B cell (primary cell): ENCODE results near the gene IVNS1ABP. TPM values are rescaled to one million over a fixed set of nuclear protein-coding genes. Genes with fewer than 3 reads are reported as not detected.

Source experiments
- ATAC-seq: fragments of 200-7000 bp; cut with Tn5 transposase; one replicate; pipeline ENCODE4 v1.10.0; 2021; ENCODE audit warnings: low read depth, mild to moderate bottlenecking, moderate number of reproducible peaks, moderate library complexity
- CTCF ChIA-PET: fragments of 350-600 bp; sonication (Branson Sonifier 250); formaldehyde crosslinking; loops from one replicate; lab custom pipeline; 2021; ENCODE audit warnings: antibody characterized with exemption, inconsistent platforms; lab: Charles Lee
- POLR2A ChIA-PET: fragments of 350-600 bp; sonication (Branson Sonifier 250); formaldehyde crosslinking; loops from one replicate; lab custom pipeline; 2021; ENCODE audit warnings: antibody characterized with exemption; lab: Charles Lee
- DNase-seq: peaks from one replicate; pipeline ENCODE4 v3.0.0; 2013
- H2AFZ ChIP-seq: 2 replicates; pipeline ENCODE4 v1.6.1; 2012; ENCODE audit warnings: mild to moderate bottlenecking, low read depth, low read length; ENCODE audit not compliant: insufficient read depth, poor library complexity, severe bottlenecking
- H3K27ac ChIP-seq, 2 donors: 1 replicate in 1 of 2; 2 replicates in 1 of 2; pipeline ENCODE4 v1.5.1; 2012 to 2013; ENCODE audit warnings: low read length in 2 of 2, mild to moderate bottlenecking in 2 of 2, moderate library complexity in 1 of 2
- H3K27me3 ChIP-seq, 4 experiments: fragments of 200-600 bp in 1 of 4; sonication (generic) in 1 of 4; replicated peaks in 1 of 4; 1 replicate in 2 of 4; 2 replicates in 2 of 4; pipeline versions ENCODE4 v1.6.1 to v1.7.0; 2013 to 2016; ENCODE audit warnings: low read length in 3 of 4, mild to moderate bottlenecking in 2 of 4, mixed read lengths in 1 of 4, moderate library complexity in 1 of 4; ENCODE audit not compliant: insufficient read depth in 4 of 4, control insufficient read depth in 3 of 4; ENCODE audit errors: control extremely low read depth in 1 of 4
- H3K36me3 ChIP-seq, 2 experiments: replicated peaks in 1 of 2; 1 replicate in 1 of 2; 2 replicates in 1 of 2; pipeline versions ENCODE4 v1.6.1 to v1.7.1; 2013; ENCODE audit warnings: low read length in 1 of 2; ENCODE audit not compliant: insufficient read depth in 2 of 2, control insufficient read depth in 1 of 2; ENCODE audit errors: control extremely low read depth in 1 of 2, extremely low read depth in 1 of 2
- H3K4me1 ChIP-seq, 2 donors: fragments of 200-600 bp in 1 of 2; sonication (generic) in 1 of 2; 1 replicate in 1 of 2; 2 replicates in 1 of 2; pipeline versions ENCODE4 v1.5.1 to v1.6.1; 2013 to 2017; ENCODE audit warnings: low read length in 2 of 2; ENCODE audit not compliant: control insufficient read depth in 2 of 2, insufficient read depth in 2 of 2
- H3K4me2 ChIP-seq: replicated peaks from 2 replicates; pipeline ENCODE3; 2012; ENCODE audit warnings: mild to moderate bottlenecking, low read depth, low read length; ENCODE audit not compliant: poor library complexity, severe bottlenecking
- H3K4me3 ChIP-seq, 5 experiments: fragments of 200-600 bp in 1 of 5; sonication (generic) in 1 of 5; 1 replicate in 3 of 5; 2 replicates in 2 of 5; pipeline versions ENCODE4 v1.5.1 to v1.7.0; 2011 to 2016; ENCODE audit warnings: low read length in 4 of 5, mild to moderate bottlenecking in 4 of 5, low read depth in 2 of 5, control low read depth in 1 of 5, moderate library complexity in 1 of 5; ENCODE audit not compliant: insufficient read depth in 1 of 5; ENCODE audit errors: control extremely low read depth in 1 of 5, extremely low read depth in 1 of 5
- H3K79me2 ChIP-seq: fragments of 200-600 bp; sonication (generic); one replicate; pipeline ENCODE4 v1.6.0; 2016; ENCODE audit warnings: low read length; ENCODE audit not compliant: control insufficient read depth, insufficient read depth
- H3K9ac ChIP-seq: fragments of 200-600 bp; sonication (generic); 2 replicates; pipeline ENCODE4 v1.6.1; 2017; ENCODE audit warnings: mild to moderate bottlenecking, low read length, moderate library complexity
- H3K9me3 ChIP-seq, 3 donors: one replicate each; pipeline versions ENCODE4 v1.6.1 to v1.7.1; 2013; ENCODE audit warnings: low read length in 2 of 3; ENCODE audit not compliant: control insufficient read depth in 2 of 3, insufficient read depth in 1 of 3; ENCODE audit errors: control extremely low read depth in 1 of 3
- H4K20me1 ChIP-seq: 2 replicates; pipeline ENCODE4 v1.6.0; 2012; ENCODE audit warnings: mild to moderate bottlenecking, low read length; ENCODE audit not compliant: insufficient read depth, control insufficient read depth, poor library complexity, severe bottlenecking
- H3K27ac Mint-ChIP-seq: one replicate; pipeline ENCODE4 v1.8.0; 2021; ENCODE audit warnings: mixed read lengths
- H3K27me3 Mint-ChIP-seq: one replicate; pipeline ENCODE4 v1.8.0; 2021; ENCODE audit warnings: mixed read lengths
- H3K4me1 Mint-ChIP-seq: one replicate; pipeline ENCODE4 v1.8.0; 2021; ENCODE audit warnings: mixed read lengths
- H3K4me3 Mint-ChIP-seq: one replicate; pipeline ENCODE4 v1.8.0; 2021; ENCODE audit warnings: mixed read lengths
- H3K9me3 Mint-ChIP-seq: one replicate; pipeline ENCODE4 v1.8.0; 2022; ENCODE audit warnings: mixed read lengths; ENCODE audit not compliant: insufficient read depth
- CTCF ChIP-seq: fragments of 200-600 bp; IDR thresholded peaks from one replicate; pipeline ENCODE4 v1.8.0; 2022; ENCODE audit warnings: antibody characterized with exemption, mild to moderate bottlenecking
- EZH2 ChIP-seq: IDR thresholded peaks from 2 replicates; pipeline ENCODE4 v1.6.1; 2012; ENCODE audit warnings: borderline replicate concordance, low read depth, mild to moderate bottlenecking, moderate library complexity, low read length; ENCODE audit not compliant: insufficient read depth, poor library complexity, severe bottlenecking
- WGBS: methylation state at CpG from one replicate; pipeline ENCODE4 v1.1.5; 2013; ENCODE audit warnings: missing lambda C conversion rate; ENCODE audit not compliant: insufficient coverage; 5-methylcytosine and 5-hydroxymethylcytosine counted together
- intact Hi-C: fragments of 100-400 bp; cut with micrococcal nuclease; formaldehyde crosslinking; loops from one replicate; pipeline ENCODE4 v1.10.0; 2022
- polyA plus RNA-seq: library from polyadenylated mRNA; depleted of rRNA; stranded (reverse); fragments of >200 nt; gene quantifications from 2 replicates; pipeline ENCODE4 v1.2.3, GENCODE V29; 2012
- total RNA-seq, 2 donors: library from RNA; stranded (reverse); fragments of 120-200 nt in 1 of 2; gene quantifications; 1 replicate in 1 of 2; 2 replicates in 1 of 2; pipeline versions ENCODE4 v1.2.3 to v1.2.4, GENCODE V29; 2013 to 2022

The IVNS1ABP gene
- total and polyA plus RNA-seq, 2 donors (not counting 1 experiment from before 2014, with no cell fraction given), result 42.9 to 87.0 TPM

DNA sequence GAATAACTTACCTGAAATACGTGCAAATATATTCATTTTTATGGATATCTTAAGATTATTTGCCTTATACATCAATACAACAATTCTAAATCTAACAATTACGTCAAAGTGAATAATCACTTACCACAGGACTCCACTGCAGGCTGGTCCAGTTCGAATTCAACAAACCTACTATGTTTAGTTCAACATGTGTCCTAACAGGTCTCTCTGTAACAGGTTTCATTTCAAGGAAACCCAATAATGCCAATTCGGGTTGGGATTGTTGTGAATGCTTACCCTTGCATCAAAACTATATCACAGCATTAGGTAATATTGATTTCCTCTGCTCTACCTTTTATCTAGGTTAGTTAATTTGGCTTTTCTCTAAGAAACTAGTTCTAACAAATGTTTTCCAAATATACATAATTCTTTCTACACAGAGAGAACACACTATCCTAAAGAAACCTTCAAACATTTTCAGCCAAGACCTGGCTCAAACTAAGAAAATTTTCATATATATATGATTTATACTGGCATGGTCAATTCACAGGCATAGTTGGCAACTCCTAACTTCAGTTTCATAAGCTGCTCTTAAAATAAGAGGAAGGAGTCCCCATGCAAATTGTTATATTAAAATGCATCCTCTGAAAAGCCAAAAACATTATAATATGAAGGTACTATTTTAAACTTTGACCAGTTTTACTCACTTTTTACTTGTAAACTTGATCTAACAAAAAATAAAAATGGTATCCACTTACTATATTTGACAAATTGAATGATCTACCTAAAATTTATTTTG, 4.5 kb downstream of the IVNS1ABP start:
- Mint-ChIP-seq H3K4me1 (peaks cover 48% of the 10 kb centered on the region), H3K27me3 (no peaks in the 10 kb centered on the region)
- ATAC-seq, result no peak

More for the DNA sequence above, 4.5 kb downstream of the IVNS1ABP start:
- WGBS, result 100% methylated on average over 2 of the region's 4 CpGs
- Mint-ChIP-seq H3K4me3 (no peak overlapping the region), H3K9me3 (no peaks in the 10 kb centered on the region), H3K27ac (no peak overlapping the region)
- no peak overlapping the region for H3K27ac ChIP-seq
- intact Hi-C loops, result loop anchor here (10.0 kb wide), 1 partner anchor 772 kb away; no protein-coding TSS in a partner anchor
- H3K4me1 ChIP-seq, result peaks cover 28 to 43% of the 10 kb centered on the region in 2 donors
- no peaks in the 10 kb centered on the region for H3K27me3 ChIP-seq
- no peak for DNase-seq
- H3K36me3 ChIP-seq, result peaks cover 11 to 36% of the 10 kb centered on the region in 2 experiments
- no peaks in the 10 kb centered on the region for H3K9me3 ChIP-seq
- H3K4me3 ChIP-seq, result no peak overlapping the region
- H3K9ac ChIP-seq, result no peak overlapping the region
- ChIA-PET CTCF (interaction anchor here (1.2 to 2.1 kb wide), 4 partner anchors 142 to 368 kb away, joined by 3 to 14 read pairs (median 7); no protein-coding TSS in a partner anchor), POLR2A (no interaction called here)
- H2AFZ ChIP-seq, result no peak overlapping the region
- H3K79me2 ChIP-seq, result peaks cover 61% of the 10 kb centered on the region
- peaks cover 56% of the 10 kb centered on the region for H4K20me1 ChIP-seq
- no peak for TF ChIP-seq CTCF
- no peak for TF ChIP-seq EZH2
- H3K4me2 ChIP-seq, result peak overlapping the region; percentile 96
